Astrocyte of the spinal cord (primary cell): Measurements from ENCODE around the gene SWT1.

ENCODE experiments used
- DNase-seq: peaks from one replicate; pipeline ENCODE4 v3.0.0; 2011; ENCODE audit warnings: low read depth, low spot score
- H3K4me3 ChIP-seq: 2 replicates; pipeline ENCODE4 v1.5.1; 2011; ENCODE audit warnings: low read depth, mild to moderate bottlenecking, low read length, moderate library complexity
- in situ Hi-C: cut with HindIII; loops from 2 replicates; pipeline ENCODE4 v1.10.0; 2017; ENCODE audit warnings: low sequenced_read_pairs
- TF ChIP-seq, protein P1 (sequence below): IDR thresholded peaks from 2 replicates; pipeline ENCODE4 v1.5.1; 2012; ENCODE audit warnings: low read depth, mild to moderate bottlenecking, low read length, inconsistent platforms

SWT1 gene

DNA sequence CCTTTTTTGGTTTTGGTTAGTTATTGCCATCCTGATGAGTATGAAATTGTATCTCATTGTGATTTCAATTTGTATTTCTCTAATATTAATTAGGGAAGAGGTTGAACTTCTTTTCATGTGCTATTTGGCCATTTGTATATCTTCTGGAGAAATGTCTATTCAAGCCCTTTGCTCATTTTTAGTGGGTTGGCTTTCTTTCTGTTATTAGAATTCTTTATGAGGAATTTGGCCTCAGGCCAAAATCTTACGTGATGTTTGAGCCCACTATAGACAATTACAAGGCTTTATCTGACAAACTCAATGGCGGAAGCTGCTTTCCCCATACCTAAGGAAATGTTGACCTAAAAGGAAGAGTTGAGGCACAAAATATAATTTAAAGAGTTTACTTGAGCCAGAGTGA is 127.1 kb downstream of the SWT1 start:
- DNase-seq: no peak
- in situ Hi-C loops: no loop called here
- no peak overlapping the region for H3K4me3 ChIP-seq
- TF ChIP-seq, protein P1, sequence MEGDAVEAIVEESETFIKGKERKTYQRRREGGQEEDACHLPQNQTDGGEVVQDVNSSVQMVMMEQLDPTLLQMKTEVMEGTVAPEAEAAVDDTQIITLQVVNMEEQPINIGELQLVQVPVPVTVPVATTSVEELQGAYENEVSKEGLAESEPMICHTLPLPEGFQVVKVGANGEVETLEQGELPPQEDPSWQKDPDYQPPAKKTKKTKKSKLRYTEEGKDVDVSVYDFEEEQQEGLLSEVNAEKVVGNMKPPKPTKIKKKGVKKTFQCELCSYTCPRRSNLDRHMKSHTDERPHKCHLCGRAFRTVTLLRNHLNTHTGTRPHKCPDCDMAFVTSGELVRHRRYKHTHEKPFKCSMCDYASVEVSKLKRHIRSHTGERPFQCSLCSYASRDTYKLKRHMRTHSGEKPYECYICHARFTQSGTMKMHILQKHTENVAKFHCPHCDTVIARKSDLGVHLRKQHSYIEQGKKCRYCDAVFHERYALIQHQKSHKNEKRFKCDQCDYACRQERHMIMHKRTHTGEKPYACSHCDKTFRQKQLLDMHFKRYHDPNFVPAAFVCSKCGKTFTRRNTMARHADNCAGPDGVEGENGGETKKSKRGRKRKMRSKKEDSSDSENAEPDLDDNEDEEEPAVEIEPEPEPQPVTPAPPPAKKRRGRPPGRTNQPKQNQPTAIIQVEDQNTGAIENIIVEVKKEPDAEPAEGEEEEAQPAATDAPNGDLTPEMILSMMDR: no peak

DNA sequence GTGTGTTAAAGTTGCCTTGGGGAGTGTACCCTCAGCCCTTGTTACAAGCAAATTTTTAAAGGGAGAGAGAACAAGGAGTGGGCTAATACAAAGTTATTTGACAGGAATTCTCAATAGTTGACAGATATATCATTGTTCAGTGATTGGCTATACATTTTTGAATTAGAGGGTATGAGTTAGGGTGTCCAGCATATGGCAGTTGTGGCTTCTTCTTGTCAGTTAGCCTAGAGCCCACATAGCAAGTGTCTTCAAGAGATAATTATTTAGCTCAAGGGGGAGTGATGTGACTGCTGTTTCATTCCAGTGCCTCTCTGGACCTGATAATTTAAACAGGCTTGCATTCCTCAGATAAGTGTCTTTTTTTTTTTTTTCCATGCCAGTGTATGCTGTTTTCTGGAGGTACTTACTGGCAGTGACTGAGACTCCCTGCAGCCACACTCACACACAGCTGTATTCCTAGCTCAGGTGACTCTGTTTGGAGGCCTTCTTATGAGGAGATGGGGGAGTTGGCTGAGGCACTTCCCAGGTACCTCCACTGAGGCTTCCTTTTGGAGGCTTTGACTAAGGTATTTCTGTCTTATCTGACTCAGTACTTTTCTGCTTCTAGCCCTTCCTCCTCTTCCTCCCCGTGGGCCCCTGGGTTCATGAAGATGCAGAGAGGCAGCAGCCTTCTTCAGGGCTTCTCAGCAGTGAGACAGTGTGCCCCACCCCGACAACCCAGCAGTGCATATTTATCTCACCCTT is 127.7 kb downstream of the SWT1 start:
- TF ChIP-seq, protein P1: no peak
- in situ Hi-C loops: no loop called here
- no peak overlapping the region for H3K4me3 ChIP-seq
- no peak for DNase-seq

DNA sequence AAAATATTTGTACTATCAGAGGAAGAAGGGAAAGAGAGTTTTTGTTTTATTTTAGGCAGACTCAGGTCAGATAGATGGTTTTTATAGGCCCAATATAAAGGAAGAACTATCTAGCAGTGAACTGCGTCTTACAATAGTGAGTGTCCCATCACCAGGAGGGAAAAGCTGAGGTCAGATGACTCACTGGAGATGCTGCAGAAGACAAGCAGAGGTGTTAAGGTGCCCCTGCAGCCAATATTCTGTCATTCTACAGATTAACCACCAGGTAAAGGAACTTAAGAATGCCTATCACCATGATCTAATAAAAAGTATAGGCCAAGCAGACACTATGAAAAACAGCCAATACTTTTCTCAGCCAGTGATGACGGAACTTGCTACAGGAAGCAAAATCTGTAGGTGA is 130.5 kb downstream of the SWT1 start:
- H3K4me3 ChIP-seq: no peak overlapping the region
- TF ChIP-seq, protein P1: no peak
- DNase-seq: no peak
- in situ Hi-C loops: no loop called here

DNA sequence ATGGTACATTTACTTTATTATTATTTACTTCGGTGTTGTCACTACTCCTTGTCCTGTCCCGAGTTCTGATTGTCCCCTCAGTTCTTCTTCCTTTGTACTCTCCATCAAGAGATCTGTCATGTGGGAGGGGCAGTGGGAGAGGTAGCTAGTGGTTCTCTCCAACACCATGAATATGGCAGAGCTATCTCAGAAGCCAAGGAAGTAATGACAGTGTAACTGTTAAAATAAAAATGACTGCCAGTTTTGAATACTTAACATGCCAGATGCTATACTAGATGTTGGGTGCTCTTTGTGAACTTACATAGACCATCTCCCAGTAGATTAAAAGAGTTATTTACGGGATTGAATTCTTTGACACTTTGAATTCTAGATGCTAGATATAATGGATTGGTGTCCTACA is 131.5 kb downstream of the SWT1 start:
- H3K4me3 ChIP-seq: no peak overlapping the region
- no peak for DNase-seq
- in situ Hi-C loops: no loop called here
- TF ChIP-seq, protein P1: no peak

DNA sequence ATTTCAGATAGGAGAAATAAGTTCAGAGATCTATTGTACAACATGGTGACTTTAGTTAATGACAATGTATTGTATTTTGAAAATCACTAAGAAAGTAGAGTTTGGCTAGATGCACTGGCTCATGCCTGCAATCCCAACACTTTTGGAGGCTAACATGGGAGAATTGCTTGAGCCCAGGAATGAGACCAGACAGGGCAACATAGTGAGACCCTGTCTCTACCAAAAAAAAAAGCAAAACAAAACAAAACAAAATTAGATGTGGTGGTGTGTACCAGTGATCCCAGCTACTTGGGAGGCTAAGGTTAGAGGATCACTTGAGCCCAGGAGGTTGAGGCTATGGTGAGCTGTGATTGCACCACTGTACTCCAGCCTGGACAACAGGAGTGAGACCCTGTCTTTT is 132.9 kb downstream of the SWT1 start:
- no peak overlapping the region for H3K4me3 ChIP-seq
- TF ChIP-seq, protein P1: no peak
- in situ Hi-C loops: no loop called here
- no peak for DNase-seq

DNA sequence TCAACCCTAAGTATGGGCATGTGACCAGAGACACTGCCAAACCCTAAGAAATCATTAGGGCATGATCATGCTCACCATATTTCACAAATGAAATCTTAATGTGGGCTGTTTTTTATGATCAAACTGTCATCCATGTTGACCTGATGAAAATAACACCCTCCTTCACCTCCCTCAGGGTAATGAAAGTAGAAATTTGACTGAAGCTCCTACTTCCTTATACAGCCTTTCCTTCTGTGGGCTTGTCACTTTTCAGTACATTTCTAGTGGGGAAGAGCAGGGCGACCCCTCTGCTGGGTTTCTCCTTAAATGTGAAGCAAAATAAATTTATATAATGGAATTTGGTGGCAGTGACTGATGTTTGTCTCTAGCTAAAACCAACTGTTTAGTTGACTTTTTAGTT is 134.2 kb downstream of the SWT1 start:
- in situ Hi-C loops: no loop called here
- no peak for DNase-seq
- no peak overlapping the region for H3K4me3 ChIP-seq
- TF ChIP-seq, protein P1: no peak
